Activated naive CD8-positive, alpha-beta T cell treated with anti-CD3 and anti-CD28 coated beads, Interleukin-2, amount 50 U/mL, for 16 hours (primary cell): ENCODE measurements around the gene CCDC28A.
"Not testable (repeated sequence)": the region's sequence is repeated elsewhere in the genome, so short reads cannot be mapped to it uniquely, and the experiment has no call there.

Experiments
- DNase-seq: peaks from one replicate; pipeline ENCODE4 v3.0.0-alpha.2; 2020; ENCODE audit warnings: low read depth, low spot score

Gene CCDC28A

DNA sequence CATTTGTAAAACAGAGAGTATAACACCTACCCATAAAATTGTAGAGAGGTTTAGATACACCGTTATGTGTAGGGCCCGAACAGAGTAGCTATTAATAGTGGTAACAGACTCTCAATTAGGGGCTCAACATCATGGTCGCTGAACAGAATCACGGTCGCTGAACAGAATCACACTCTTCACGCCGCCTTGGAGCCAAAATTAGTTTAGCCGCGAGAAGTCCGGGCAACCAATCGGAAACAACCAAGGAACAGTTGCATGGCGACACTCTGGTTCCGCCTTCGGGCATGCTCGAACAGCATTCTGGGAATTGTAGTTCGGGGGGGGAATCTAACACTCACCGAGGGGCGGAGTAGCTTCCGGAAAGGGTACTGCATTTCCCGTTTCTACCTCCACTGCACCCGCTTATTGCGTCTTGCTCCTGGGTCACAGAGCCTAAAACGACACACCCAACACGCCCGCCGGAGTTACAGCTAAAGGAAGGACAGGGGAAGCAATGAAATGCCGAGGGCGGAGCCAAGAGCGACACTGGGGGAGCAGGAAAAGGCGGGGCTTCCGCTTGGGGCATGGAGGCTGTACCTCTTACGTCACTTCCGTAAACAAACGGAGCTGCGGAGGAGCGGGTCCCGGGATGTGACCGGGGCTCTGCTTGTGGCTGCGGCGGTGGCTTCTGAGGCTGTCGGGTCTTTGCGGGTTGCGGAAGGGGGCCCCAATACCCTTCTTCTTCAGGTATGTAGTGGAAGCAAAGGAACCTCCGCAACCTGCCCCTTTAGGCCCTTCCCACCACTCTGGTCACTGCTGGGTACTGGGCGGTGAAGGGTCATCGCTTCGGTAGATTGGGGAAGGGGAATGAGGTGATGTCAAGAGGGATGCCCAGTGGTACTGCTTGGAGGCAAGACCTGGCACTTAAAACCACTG lies at the start of gene CCDC28A:
Gene CCDC28A, plus strand, starts transcription at position 593 of the 915 bp plus-strand sequence. CDS start 2,352 bp downstream, outside the sequence.
- DNase-seq: peak; percentile 89

DNA sequence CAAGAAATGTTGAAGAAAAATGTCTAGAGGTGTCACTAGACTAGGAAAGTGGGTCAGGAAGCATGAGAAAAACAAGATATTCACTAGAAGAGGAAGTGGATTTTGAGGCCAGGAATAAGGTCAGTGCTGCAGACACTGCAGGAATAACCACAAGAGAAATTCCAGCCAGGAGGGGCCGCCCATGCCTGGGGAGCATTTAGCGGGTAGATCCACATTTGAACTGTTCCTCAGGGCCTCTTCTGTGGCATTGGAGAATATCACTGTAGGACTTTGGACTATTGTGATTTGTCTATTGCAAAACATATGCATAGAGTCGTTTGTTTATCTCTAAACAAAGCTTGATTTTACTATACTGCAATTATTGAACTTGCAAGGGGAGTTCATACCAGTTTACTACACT lies 49.6 kb upstream of the CCDC28A start:
- DNase-seq: no peak

DNA sequence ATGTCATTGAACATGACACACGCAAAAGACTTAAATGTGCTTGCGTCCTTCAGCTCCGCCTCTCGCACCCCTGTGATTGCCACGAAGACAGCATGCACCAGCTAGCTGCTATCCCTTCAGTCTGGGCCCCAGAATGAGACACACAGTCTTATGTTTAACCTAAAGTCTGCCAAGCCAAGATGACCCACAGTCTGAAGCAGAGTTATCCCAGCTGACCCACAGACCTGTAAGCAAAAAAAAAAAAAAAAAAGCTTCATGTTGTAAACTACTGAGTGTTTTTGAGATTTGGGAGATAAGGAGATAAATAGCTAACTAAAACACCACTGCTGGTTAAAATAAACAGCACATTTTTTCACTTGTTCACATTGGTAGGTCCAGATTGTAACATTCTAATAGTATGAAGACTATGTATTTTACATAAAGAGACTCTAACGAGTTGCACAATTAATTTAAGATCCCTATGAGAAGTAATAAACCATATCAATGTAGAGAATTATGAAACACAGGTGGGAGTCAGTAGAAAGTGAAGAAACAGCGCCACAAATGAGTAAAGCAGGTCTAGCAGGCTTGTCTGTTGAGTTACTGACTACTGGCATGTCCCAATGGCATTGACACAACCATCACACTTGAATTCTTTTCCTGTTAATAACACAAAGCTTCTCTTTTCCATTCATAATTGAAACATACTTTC lies 47.4 kb upstream of the CCDC28A start:
- DNase-seq: no peak

DNA sequence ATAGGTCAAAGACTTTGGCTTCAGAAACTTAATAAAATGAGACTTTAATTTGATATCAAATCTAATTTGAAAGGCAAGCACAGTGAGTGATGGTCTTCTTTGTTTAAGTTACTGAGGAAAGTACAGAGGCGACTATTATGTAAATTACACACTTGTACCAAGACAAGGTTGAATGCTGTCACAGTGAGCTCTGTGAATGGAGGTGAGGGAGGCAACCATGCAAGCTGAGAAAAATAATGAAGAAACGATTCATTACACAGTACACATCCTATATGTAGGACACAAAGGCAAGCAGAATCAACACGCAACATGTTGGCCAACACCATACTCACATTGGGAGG lies 46.8 kb upstream of the CCDC28A start:
- DNase-seq: no peak

DNA sequence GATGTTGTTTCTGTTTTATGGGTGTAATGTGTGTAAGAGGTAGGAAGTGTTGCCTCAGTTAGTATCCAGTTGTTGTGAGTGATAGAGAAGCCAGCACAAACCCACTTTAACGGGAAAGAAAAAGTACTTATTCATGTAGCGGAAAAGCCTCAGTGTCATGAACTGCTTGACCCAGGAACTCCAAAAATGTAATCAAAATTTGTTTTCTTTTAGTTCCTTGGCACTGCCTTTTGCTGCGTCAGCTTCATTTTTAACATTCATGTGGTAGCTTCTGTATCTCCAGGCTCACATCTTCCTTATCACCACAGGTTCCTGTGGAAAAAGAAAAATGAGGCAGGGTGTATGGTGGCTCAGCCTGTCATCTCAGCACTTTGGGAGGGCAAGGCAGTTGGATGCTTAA lies 46.4 kb upstream of the CCDC28A start:
- DNase-seq: no peak

DNA sequence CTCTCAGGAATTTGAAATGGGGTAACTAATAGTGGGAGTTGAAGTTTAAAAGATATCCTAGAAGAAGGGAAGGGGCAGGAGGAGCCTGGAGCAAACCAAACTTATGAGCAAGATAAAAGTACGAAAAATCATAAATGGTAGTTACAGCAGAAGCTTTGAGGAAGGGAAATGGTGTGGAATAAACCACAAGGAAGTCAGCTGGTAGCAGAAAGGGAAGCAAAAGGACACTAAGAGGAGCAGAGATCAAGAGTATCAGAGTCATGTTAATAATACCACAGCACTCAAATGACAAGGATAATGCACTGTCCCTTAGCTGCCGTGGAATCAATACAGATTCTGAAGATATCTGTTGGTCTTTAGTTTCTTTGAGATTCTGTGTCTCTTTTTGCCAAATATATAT lies 44.9 kb upstream of the CCDC28A start:
- no peak for DNase-seq

DNA sequence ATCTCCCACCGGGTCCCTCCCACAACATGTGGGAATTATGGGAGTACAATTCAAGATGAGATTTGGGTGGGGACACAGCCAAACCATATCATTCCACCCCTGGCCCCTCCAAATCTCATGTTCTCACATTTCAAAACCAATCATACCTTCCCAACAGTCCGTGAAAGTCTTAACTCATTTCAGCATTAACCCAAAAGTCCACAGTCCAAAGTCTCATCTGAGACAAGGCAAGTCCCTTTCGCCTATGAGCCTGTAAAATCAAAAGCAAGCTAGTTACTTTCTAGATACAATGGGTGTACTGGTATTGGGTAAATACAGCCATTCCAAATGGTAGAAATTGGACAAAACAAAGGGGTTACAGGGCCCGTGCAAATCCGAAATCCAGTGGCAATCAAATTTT lies 43.5 kb upstream of the CCDC28A start:
- not testable (repeated sequence) for DNase-seq

DNA sequence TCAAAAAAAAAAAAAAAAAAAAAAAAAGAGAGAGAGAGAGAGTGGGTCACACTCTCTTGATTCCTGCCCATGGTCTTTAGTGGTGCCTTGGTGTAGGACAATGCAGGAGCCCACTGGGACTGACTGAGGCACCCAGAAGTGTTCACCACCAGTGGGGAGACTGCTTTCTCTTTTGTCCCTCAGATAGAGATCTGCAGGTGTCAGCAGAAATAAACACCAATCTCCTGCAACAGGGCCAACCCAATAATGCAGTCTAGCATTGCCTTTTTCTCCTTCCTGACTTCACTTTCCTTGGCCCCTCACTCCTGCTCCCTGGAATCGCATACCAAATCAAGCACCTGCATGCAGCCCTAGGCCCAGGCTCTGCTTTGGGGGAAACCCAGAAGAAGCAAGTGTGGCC lies 39.0 kb upstream of the CCDC28A start:
- DNase-seq: no peak

DNA sequence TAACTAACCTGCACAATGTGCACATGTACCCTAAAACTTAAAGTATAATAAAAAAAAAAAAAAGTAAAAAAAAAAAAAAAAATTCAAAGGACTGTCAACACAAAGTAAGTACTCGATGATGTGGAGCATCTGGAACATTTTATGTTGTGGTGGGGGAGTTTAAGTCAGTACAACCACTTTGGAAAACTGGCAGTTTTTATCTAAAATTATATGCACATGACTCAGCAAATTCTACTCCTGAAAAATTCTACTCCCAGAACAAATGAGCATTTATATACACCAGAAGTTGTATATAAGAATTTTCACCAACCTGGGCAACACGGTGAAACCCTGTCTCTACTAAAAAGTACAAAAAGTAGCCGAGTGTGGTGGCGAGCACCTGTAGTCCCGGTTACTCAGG lies 36.9 kb upstream of the CCDC28A start:
- no peak for DNase-seq

DNA sequence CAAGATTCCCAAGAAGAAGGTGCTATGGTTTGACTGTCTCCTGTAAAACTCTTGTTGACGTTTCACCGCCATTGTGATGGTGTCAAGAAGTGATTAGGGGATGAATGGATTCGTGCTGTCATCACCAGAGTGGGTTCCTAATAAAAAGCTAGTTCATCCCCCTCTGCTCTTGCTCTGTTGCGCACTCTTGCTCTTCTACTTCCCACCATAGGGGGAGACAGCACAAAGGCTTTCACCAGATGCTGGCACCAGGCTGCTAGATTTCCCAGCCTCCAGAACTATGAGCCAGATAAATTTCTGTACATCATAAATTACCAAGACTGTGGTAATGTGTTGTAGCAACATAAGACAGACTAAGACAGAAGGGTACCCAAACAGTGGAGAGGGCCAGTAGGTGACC lies 21.6 kb upstream of the CCDC28A start:
- DNase-seq: no peak

DNA sequence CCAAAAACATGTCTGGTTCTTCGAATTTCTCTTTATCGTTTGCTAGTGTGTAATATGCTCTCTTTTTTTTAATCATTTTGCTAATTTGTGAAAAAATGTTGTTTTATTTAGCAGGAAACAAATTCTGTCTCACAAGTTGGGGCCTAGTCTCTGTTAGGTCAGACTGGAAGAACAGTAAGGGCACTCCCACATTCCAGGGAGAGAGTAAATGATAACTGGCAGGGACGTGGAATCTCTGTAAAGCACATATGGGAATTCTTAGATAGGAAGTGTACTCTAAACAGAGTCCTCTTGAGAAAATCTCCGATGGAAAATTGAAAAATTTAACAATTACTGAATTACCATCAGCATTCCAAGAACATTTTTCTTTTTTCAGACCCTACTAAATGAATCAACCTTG lies 16.4 kb upstream of the CCDC28A start:
- DNase-seq: no peak

DNA sequence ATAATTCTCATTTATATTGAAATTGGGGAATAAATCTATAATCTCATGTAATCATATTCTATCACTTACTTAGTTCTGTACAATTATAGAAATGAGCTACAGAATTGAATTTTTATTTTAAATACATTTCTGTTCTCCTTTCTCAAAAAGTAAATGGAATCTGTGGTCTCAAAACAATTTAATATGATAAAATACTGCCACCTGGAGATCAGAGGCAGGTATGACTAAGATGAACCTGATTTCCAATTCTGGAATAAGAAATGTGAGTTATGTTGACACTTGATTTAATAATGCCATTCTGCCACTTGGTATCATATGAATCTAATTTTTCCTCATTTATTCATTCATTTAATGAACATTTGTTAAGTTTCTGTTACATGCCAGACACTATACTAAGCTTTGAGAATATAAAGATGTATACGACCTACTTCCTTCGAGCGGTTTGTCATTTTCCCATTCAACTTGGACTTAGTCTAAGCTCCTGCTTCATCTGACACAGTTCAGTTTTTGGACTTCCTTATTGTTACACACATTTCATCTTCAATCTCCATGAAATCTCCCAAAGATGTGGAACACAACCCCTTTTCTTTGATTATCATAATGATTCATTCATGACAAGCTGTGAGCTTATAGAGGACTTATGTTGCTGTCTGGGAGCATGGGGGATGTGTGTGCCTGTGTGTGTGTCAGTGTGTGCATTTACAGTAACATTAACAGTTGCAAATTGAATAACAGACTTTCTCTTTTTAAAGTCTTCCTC lies 7.5 kb upstream of the CCDC28A start:
- no peak for DNase-seq

DNA sequence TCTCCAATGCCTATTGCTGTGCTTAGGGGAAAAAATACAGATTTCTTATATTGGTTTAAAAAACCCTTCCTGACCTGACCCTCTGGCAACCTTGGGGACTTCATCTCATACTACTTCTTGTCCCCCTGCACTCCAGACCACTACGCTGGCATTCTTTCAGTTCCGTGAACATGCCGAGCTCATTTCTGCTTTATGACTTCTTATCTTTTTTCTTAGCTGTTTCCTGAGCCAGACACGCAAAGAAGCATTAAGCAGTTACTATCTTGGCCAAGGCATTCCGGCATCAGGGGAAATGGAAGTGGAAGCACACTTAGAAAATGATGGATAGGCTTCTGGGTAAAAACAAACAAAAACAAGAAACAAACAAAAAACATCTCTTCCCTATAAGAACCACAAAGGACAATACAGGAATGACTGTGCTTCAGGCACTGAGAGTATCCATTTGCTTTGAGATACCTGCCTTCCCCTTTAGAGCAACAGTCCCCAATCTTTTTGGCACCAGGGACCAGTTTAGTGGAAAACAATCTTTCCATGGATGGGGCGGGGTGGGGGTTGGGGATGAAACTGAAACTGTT lies 4.4 kb upstream of the CCDC28A start:
- DNase-seq: no peak

DNA sequence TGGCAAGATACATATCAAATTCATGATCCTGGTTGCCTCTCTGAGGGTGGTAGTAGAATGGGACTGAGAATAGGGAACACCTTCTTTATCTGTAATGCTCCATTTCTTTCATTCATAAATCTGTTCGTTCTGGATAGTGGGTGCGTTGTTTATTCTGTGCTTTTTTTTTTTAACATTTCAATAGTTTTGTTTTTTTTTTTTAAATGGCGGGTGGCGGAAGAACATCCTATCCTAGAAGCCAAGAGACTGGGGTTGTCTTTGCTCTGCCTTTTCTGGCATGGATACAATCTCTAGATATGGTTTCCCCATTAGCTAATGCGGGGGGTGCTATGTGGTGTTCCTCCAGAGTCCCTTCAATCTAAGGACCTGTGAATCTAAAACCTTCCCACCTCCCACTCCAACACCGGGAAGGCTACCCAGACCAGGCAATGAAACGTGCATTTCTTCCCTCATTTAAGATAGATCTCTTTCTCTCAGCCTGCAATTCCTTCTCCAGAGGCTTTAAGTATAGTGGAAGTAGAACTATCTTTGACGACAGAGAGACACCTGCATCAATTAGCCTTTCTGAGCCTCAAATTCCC lies 883 bp upstream of the CCDC28A start:
- no peak for DNase-seq

DNA sequence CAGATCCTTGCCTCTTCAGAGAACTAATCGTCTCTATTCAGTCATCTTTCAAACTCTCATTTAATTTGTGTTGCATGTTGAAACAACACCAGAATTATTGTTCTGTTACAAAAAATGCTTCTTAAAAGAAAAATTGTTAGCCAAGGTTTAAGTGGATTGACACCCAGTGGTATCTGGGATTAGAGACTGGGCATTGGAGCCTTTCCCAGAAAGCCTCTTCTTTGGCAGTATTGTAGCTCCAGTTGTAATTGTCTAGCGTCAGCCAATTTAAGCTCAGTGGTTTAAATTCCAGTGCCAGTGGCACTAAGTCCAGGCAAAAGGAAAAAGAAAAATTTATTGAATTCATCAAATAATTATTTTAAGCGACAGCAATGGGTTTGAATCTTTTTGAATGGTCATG lies 801 bp downstream of the CCDC28A start:
- DNase-seq: no peak

DNA sequence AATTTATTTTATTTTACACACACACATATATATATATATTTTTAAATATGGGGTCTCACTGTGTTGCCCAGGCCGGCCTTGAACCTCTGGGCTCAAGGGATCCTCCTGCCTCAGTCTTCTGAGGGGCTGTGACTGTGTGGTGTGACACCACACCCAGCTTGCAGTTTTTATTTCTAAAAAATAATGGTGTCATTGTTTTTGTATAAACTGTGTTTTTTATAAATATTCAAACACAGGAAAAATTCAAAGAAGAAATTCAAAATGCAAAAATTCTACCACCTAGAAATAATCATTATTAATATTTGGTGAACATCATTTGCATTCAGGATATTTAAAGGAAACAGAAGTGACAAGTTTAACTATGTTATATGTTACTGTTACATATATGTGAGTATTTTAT lies 3.1 kb downstream of the CCDC28A start:
- DNase-seq: no peak

DNA sequence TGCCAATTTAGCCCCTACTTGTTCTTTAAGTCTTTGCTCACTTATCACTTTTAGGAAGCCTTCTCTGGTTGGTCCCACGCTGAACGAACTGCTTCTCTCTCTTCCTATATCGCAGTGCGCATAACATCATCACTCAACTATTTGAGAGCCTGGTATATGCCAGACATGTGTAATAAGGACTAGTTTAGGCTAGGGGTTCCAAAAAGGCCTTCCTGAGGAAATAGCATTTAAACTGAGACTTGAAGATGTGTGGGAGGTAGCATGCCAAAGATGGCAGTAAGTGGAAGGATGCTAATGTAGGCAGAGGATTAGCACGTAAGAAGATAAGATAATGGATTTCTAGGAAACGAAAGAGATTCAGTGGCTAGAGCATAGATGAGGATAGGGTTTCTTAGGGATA lies 4.8 kb downstream of the CCDC28A start:
- DNase-seq: no peak

DNA sequence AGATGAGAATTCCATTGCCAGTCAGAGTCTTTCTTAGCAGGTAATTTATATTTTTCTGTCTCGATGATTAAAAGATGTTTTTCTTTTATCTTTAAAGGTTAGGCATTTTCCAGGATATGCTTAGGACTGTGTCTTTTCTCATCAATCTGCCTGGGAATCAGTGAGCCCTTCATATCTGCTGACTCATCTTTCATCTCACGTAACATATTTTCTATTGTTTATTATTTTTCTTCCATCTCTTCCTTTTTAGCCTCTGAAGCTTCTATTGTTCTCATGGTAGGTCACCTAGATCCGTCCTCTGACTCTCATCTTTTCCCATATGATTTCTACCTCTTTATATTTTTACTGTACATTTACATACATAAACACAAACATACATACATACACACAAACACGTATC lies 8.7 kb downstream of the CCDC28A start:
- DNase-seq: no peak

DNA sequence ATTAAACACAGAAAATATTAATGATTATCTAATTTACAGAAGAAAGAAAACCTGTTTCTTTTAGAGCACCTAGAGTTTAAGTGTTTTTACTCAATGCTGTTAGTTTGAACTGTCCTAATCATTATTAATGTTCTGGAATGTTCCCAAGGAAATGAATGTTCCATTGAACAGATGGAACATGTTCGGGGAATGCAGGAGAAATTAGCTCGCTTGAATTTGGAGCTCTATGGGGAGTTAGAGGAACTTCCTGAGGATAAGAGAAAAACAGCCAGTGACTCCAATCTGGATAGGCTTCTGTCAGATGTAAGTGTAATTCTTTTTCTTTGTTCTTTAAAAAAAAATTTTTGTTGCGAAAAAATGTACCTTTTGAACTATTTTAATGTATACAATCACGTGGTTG lies 11.5 kb downstream of the CCDC28A start:
- DNase-seq: no peak

DNA sequence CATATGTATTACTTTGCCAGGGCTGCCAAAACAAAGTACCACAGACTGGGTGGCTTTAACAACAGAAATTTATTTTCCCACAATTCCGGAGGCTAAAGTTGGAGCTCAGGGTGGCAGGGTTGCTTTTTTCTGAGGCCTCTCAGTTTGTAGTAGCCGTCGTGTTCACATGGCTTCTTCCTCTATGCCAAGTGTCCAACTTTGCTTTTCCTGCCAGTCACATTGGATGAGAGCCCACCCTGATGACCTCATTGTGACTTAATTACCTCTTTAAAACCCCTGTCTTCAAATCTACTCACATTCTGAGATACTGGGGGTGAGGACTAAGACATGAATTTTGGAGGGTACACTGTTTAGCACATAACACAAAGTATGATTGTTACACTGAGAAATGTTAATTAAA lies 12.4 kb downstream of the CCDC28A start:
- DNase-seq: no peak

DNA sequence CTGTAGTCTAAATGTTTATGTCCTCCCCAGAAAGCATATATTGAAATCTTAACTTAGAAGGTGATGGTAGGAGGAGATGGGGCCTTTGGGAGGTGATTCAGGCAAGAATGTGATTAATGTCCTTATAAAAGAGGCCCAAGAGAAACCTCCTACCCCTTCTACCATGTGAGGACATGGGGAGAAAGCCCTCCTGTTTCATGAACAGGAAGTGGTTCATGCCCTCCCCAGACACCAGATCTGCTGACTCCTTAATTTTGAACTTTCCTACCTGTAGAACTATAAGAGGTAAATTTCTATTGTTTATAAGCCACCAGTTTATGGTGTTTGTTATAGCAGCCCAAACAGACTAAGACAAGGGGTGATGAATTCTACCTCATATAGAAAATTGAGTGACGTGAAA lies 13.6 kb downstream of the CCDC28A start:
- no peak for DNase-seq
